Measurements from ENCODE around the gene POLR2A. TPM values are rescaled to one million over a fixed set of nuclear protein-coding genes. Genes with fewer than 3 reads are reported as not detected.

POLR2A gene
- total and polyA plus RNA-seq, 2 of the 13 experiments (the other 11 are each of a cell fraction or from before 2014, with no cell fraction given): 17.8 to 18.3 TPM

DNA sequence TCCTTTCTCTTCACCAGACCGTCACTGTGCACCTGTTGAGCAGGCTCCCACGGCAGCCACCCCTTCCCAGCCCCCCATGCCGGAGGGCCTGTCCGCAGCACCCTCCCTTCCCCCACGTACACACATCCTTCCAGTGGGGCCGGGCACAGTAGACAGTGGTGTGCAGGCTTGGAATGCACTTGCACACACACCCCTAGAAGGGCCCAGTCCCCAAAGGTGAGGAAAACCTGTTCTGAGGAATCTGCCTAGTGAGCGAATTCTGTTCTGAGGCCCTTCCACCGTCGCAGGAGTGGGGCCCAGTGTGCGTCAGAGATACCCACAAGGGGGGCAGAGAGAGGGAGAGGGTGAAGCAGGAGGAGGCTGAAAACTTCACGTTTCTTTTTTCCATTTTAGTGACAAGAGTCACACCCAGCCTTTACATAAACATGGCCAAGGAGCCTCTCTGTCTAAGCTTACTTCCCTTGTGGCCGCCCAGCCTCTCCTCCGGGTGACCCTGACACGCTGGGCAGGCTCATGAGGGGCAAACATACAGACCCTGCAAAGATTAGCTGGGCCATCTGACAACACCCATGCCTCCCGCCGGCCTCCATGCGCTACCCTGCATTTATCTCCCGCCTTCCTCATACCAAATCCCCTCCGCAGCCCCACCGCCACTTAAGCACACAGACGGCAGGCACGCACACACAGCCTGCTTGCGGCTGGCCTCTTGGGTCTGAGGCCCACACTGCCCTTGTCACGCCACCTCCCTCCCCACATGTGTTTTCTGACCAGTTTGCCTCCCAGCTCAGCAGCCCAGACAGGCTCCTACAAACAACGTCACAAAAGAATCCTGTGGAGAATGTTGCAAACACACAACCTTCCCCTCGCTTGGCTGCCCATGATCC lies 6.5 kb upstream of the POLR2A start (continued):
- TF ChIP-seq, protein P1, sequence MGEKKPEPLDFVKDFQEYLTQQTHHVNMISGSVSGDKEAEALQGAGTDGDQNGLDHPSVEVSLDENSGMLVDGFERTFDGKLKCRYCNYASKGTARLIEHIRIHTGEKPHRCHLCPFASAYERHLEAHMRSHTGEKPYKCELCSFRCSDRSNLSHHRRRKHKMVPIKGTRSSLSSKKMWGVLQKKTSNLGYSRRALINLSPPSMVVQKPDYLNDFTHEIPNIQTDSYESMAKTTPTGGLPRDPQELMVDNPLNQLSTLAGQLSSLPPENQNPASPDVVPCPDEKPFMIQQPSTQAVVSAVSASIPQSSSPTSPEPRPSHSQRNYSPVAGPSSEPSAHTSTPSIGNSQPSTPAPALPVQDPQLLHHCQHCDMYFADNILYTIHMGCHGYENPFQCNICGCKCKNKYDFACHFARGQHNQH (CRISPR knock-in tag; IDR thresholded peaks at IDR 0.05): 0 out of 2 replicates have a peak, but pooled peaks have one; percentile 17
- peak; percentile 62; the same call in 1 of the 2 replicates for TF ChIP-seq ZFX (CRISPR knock-in tag; IDR thresholded peaks at IDR 0.05; ENCODE audit: low read depth)
- TF ChIP-seq NAIF1 (CRISPR knock-in tag; IDR thresholded peaks at IDR 0.05; ENCODE audit: borderline replicate concordance): no peak
- TF ChIP-seq, protein P2, sequence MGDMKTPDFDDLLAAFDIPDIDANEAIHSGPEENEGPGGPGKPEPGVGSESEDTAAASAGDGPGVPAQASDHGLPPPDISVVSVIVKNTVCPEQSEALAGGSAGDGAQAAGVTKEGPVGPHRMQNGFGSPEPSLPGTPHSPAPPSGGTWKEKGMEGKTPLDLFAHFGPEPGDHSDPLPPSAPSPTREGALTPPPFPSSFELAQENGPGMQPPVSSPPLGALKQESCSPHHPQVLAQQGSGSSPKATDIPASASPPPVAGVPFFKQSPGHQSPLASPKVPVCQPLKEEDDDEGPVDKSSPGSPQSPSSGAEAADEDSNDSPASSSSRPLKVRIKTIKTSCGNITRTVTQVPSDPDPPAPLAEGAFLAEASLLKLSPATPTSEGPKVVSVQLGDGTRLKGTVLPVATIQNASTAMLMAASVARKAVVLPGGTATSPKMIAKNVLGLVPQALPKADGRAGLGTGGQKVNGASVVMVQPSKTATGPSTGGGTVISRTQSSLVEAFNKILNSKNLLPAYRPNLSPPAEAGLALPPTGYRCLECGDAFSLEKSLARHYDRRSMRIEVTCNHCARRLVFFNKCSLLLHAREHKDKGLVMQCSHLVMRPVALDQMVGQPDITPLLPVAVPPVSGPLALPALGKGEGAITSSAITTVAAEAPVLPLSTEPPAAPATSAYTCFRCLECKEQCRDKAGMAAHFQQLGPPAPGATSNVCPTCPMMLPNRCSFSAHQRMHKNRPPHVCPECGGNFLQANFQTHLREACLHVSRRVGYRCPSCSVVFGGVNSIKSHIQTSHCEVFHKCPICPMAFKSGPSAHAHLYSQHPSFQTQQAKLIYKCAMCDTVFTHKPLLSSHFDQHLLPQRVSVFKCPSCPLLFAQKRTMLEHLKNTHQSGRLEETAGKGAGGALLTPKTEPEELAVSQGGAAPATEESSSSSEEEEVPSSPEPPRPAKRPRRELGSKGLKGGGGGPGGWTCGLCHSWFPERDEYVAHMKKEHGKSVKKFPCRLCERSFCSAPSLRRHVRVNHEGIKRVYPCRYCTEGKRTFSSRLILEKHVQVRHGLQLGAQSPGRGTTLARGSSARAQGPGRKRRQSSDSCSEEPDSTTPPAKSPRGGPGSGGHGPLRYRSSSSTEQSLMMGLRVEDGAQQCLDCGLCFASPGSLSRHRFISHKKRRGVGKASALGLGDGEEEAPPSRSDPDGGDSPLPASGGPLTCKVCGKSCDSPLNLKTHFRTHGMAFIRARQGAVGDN (CRISPR knock-in tag; IDR thresholded peaks at IDR 0.05): peak; percentile 73
- TF ChIP-seq, protein P3, sequence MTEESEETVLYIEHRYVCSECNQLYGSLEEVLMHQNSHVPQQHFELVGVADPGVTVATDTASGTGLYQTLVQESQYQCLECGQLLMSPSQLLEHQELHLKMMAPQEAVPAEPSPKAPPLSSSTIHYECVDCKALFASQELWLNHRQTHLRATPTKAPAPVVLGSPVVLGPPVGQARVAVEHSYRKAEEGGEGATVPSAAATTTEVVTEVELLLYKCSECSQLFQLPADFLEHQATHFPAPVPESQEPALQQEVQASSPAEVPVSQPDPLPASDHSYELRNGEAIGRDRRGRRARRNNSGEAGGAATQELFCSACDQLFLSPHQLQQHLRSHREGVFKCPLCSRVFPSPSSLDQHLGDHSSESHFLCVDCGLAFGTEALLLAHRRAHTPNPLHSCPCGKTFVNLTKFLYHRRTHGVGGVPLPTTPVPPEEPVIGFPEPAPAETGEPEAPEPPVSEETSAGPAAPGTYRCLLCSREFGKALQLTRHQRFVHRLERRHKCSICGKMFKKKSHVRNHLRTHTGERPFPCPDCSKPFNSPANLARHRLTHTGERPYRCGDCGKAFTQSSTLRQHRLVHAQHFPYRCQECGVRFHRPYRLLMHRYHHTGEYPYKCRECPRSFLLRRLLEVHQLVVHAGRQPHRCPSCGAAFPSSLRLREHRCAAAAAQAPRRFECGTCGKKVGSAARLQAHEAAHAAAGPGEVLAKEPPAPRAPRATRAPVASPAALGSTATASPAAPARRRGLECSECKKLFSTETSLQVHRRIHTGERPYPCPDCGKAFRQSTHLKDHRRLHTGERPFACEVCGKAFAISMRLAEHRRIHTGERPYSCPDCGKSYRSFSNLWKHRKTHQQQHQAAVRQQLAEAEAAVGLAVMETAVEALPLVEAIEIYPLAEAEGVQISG (CRISPR knock-in tag; IDR thresholded peaks at IDR 0.05): peak; percentile 46
- TF ChIP-seq MAFF (IDR thresholded peaks at IDR 0.05; ENCODE audit: low read depth, low read length): peak; percentile 9; the same call in 1 of the 2 replicates
- TF ChIP-seq ZZZ3 (CRISPR knock-in tag; IDR thresholded peaks at IDR 0.05; ENCODE audit: borderline replicate concordance): no peak
- no peak for TF ChIP-seq ZNF44 (CRISPR knock-in tag; IDR thresholded peaks at IDR 0.05)
- TF ChIP-seq RBM22 (optimal IDR thresholded peaks at IDR 0.05; ENCODE audit: low read length): no peak
- peak; percentile 59; the same call in 1 of the 2 replicates for TF ChIP-seq ARNTL (CRISPR knock-in tag; IDR thresholded peaks at IDR 0.05)
- TF ChIP-seq KMT2A (CRISPR knock-in tag; IDR thresholded peaks at IDR 0.05): 0 out of 2 replicates have a peak, but pooled peaks have one; percentile 4
- 0 out of 2 replicates have a peak, but pooled peaks have one; percentile 22 for TF ChIP-seq ZNF331 (CRISPR knock-in tag; IDR thresholded peaks at IDR 0.05)
- 0 out of 2 replicates have a peak, but pooled peaks have one; percentile 21 for TF ChIP-seq HDAC1 (CRISPR knock-in tag; IDR thresholded peaks at IDR 0.05)
- TF ChIP-seq ZNF556 (CRISPR knock-in tag; IDR thresholded peaks at IDR 0.05; ENCODE audit: borderline replicate concordance): 0 out of 2 replicates have a peak, but pooled peaks have one; percentile 37

Data from HepG2 (cell line).